Mammary epithelial cell (primary cell): ENCODE measurements around the gene GLB1L2.
"Not testable (repeated sequence)": the region's sequence is repeated elsewhere in the genome, so short reads cannot be mapped to it uniquely, and the experiment has no call there.

Source experiments
- CTCF ChIP-seq, 2 donors: IDR thresholded peaks in 1 of 2; conservative IDR thresholded peaks in 1 of 2; 2 replicates each; pipeline ENCODE4 v1.5.1; 2011 to 2012; ENCODE audit warnings: inconsistent platforms in 2 of 2, low read length in 2 of 2, mild to moderate bottlenecking in 2 of 2, control low read depth in 1 of 2, low read depth in 1 of 2; ENCODE audit not compliant: insufficient read depth in 1 of 2; ENCODE audit errors: extremely low read depth in 1 of 2
- EZH2 ChIP-seq: IDR thresholded peaks from 2 replicates; pipeline ENCODE4 v1.6.1; 2012; ENCODE audit warnings: low read length, inconsistent platforms, borderline replicate concordance

- not testable (repeated sequence) for TF ChIP-seq CTCF (conservative IDR thresholded peaks at IDR 0.05 in 1 of 2, IDR thresholded peaks at IDR 0.05 in 1 of 2; ENCODE audit: extremely low read depth in 1 of 2, insufficient read depth in 1 of 2, low read depth in 1 of 2, low read length in 2 of 2); EZH2
Measured at GRCh38 chr11:134321373-134321772, 10.4 kb upstream of the GLB1L2 start.
